ENCODE results near the gene LRRC32. TPM values are rescaled to one million over a fixed set of nuclear protein-coding genes. Genes with fewer than 3 reads are reported as not detected.

Gene LRRC32, protein sequence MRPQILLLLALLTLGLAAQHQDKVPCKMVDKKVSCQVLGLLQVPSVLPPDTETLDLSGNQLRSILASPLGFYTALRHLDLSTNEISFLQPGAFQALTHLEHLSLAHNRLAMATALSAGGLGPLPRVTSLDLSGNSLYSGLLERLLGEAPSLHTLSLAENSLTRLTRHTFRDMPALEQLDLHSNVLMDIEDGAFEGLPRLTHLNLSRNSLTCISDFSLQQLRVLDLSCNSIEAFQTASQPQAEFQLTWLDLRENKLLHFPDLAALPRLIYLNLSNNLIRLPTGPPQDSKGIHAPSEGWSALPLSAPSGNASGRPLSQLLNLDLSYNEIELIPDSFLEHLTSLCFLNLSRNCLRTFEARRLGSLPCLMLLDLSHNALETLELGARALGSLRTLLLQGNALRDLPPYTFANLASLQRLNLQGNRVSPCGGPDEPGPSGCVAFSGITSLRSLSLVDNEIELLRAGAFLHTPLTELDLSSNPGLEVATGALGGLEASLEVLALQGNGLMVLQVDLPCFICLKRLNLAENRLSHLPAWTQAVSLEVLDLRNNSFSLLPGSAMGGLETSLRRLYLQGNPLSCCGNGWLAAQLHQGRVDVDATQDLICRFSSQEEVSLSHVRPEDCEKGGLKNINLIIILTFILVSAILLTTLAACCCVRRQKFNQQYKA
- total RNA-seq (2014; rRNA removed; shearing (Covaris generic)) (0.42 and 0.89 TPM in 2 replicates), polyA plus RNA-seq (2016; fragmentation: Nextera tagmentation; extraction: Ambion mirVana) (0.52 and 0.58 TPM in 2 replicates)
- long read RNA-seq: 0 reads

DNA sequence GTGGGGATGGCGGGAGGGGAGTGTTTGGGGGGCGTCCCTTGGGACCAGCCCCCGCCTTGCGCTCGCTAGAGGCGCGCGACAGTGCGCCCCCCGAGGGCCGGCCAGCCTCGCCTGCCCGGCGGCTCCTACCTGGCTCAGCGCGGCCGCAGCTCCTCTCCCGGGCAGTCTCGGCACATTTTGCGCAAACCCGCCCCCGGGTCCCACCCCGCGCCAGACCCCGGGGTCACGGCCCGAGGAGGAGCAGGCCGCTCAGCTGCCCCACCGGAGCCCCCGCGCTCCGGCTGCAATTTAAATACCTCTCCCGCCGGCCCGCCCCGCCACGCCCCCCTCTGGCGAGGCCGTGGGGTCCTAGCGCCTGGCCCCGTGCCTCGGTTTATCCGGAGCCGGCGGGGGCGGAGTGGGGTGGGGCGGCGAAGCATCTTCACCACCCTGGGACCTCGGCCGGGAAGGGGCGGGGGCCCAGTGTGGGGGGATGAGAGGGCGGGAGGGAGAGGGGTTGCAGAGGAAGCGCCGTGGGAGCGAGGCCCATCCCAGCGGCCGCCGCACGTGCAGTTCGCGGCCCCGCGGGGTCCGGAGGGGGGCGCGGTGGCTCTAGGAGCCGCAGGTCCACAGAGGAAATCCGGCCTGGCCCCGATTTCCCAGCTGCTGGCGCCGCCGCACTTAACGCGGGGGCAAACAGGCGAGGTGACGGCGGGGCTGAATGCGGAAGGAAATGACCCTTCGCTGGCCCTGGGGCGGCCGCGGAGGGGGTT is at the start of gene LRRC32:
Gene LRRC32, minus strand, starts transcription at position 263 of the 752 bp plus-strand sequence. CDS start 4,793 bp downstream, outside the sequence.
- peak; percentile 62 for DNase-seq (ENCODE audit: low spot score)
- Histone ChIP-seq H3K36me3 (ENCODE audit: insufficient read depth) (no peaks in the 10 kb centered on the region), H3K4me1 (ENCODE audit: insufficient read depth) (no peaks in the 10 kb centered on the region; the same call in 1 of the 2 replicates), H3F3A (replicated peaks; ENCODE audit: low read depth) (0 out of 2 replicates have a peak, but pooled peaks cover 3% of the 10 kb centered on the region), H3K4me2 (peak within 1 kb of the TSS; percentile 92), H2AFZ (peak within 1 kb of the TSS; percentile 97), H3K9me2 (ENCODE audit: insufficient read depth) (no peaks in the 10 kb centered on the region), H4K20me1 (replicated peaks; ENCODE audit: insufficient read depth) (no peaks in the 10 kb centered on the region; the same call in 1 of the 2 replicates), H3K79me2 (replicated peaks; ENCODE audit: insufficient read depth) (no peaks in the 10 kb centered on the region), H3K27ac (ENCODE audit: low read depth) (no peak within 1 kb of the TSS), H3K27me3 (ENCODE audit: insufficient read depth) (peaks cover 21% of the 10 kb centered on the region), H3K4me3 (peak within 1 kb of the TSS; percentile 62)
- peaks cover 21% of the 10 kb centered on the region for H3K27me3 Mint-ChIP-seq (ENCODE audit: insufficient read depth, low read depth, poor library complexity)
- H3K4me1 Mint-ChIP-seq: peaks cover 26% of the 10 kb centered on the region
- TF ChIP-seq ZNF114 (CRISPR knock-in tag; IDR thresholded peaks at IDR 0.05): 0 out of 2 replicates have a peak, but pooled peaks have one; percentile 48
- TF ChIP-seq EZH2 (IDR thresholded peaks at IDR 0.05; ENCODE audit: low read depth, unreplicated experiment): no peak
- TF ChIP-seq NANOG (IDR thresholded peaks at IDR 0.05; ENCODE audit: borderline replicate concordance): no peak
- no peaks in the 10 kb centered on the region for H3K9me3 Mint-ChIP-seq
- peak within 1 kb of the TSS; percentile 72 for H3K4me3 Mint-ChIP-seq
- H3K36me3 Mint-ChIP-seq (ENCODE audit: low read depth): no peaks in the 10 kb centered on the region
- peak; percentile 58 for ATAC-seq
- no peak within 1 kb of the TSS for H3K27ac Mint-ChIP-seq

DNA sequence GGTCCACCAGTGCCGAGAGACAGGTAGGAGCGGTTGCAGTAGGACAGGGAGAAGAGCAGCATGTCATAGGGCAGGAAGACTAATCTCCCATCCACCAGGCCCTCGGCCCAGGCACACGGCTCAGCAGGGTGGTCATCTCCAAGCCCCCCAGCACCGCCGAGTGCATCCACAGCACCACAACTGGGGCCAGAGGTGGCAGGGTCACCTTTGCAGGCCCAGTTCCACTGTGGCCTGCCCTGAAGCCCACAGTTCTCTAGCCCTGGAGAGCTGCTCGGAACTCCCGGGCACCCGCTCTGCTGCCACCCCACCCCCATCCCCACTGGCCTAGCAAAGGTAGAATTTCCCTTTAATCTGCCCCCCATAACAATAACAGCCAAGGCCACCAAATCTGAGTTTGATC is 49.1 kb upstream of the LRRC32 start:
- ATAC-seq: no peak
- Mint-ChIP-seq H3K4me3 (no peak overlapping the region), H3K36me3 (ENCODE audit: low read depth) (no peaks in the 10 kb centered on the region), H3K4me1 (peaks cover 7% of the 10 kb centered on the region), H3K27ac (no peak overlapping the region), H3K9me3 (no peaks in the 10 kb centered on the region), H3K27me3 (ENCODE audit: insufficient read depth, low read depth, poor library complexity) (peaks cover 2% of the 10 kb centered on the region)
- H3K27me3 ChIP-seq (ENCODE audit: insufficient read depth): no peaks in the 10 kb centered on the region
- no peaks in the 10 kb centered on the region for H4K20me1 ChIP-seq (replicated peaks; ENCODE audit: insufficient read depth)
- no peaks in the 10 kb centered on the region for H3K9me2 ChIP-seq (ENCODE audit: insufficient read depth)
- H3K4me3 ChIP-seq: no peak overlapping the region
- H3K27ac ChIP-seq (ENCODE audit: low read depth): no peak overlapping the region
- no peak overlapping the region for H3K4me2 ChIP-seq
- no peaks in the 10 kb centered on the region for H3K79me2 ChIP-seq (replicated peaks; ENCODE audit: insufficient read depth)
- H3K4me1 ChIP-seq (ENCODE audit: insufficient read depth): no peaks in the 10 kb centered on the region; the same call in 1 of the 2 replicates
- no peaks in the 10 kb centered on the region for H3K36me3 ChIP-seq (ENCODE audit: insufficient read depth)
- no peak overlapping the region for H2AFZ ChIP-seq
- no peak for DNase-seq (ENCODE audit: low spot score)
- no peak for TF ChIP-seq ZNF331 (CRISPR knock-in tag; IDR thresholded peaks at IDR 0.05; ENCODE audit: low read depth)
- H3F3A ChIP-seq (replicated peaks; ENCODE audit: low read depth): no peaks in the 10 kb centered on the region

DNA sequence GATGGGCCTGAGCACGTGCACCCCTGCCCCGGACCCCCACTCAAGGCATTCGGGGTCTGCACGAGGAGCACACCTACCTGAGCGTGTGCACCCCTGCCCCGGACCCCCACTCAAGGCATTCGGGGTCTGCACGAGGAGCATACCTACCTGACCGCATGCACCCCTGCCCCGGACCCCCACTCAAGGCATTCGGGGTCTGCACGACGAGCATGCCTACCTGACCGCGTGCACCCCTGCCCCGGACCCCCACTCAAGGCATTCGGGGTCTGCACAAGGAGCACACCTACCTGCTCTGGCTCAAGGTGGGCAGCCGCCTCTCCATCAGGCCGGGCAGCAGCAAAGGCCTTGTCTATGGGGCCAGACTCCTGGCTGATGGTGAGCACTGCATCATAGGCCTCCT is 48.7 kb upstream of the LRRC32 start:
- H3K4me3 Mint-ChIP-seq: no peak overlapping the region
- H3K9me2 ChIP-seq (ENCODE audit: insufficient read depth): no peaks in the 10 kb centered on the region
- H3K4me1 ChIP-seq (ENCODE audit: insufficient read depth): no peaks in the 10 kb centered on the region; the same call in 1 of the 2 replicates
- no peaks in the 10 kb centered on the region for H3K27me3 ChIP-seq (ENCODE audit: insufficient read depth)
- ATAC-seq (no peak), DNase-seq (ENCODE audit: low spot score) (no peak)
- no peak overlapping the region for H3K27ac Mint-ChIP-seq
- H3K4me1 Mint-ChIP-seq: peaks cover 7% of the 10 kb centered on the region
- no peaks in the 10 kb centered on the region for H3K36me3 ChIP-seq (ENCODE audit: insufficient read depth)
- no peak for TF ChIP-seq NANOG (IDR thresholded peaks at IDR 0.05; ENCODE audit: borderline replicate concordance)
- TF ChIP-seq POLR2AphosphoS5 (IDR thresholded peaks at IDR 0.05; ENCODE audit: low read depth): no peak
- TF ChIP-seq EZH2 (IDR thresholded peaks at IDR 0.05; ENCODE audit: low read depth, unreplicated experiment): no peak
- no peak for TF ChIP-seq JUNB (IDR thresholded peaks at IDR 0.05; ENCODE audit: unreplicated experiment)
- H3K27me3 Mint-ChIP-seq (ENCODE audit: insufficient read depth, low read depth, poor library complexity): peaks cover 3% of the 10 kb centered on the region
- no peaks in the 10 kb centered on the region for H3K9me3 Mint-ChIP-seq
- no peak overlapping the region for H3K4me3 ChIP-seq
- no peaks in the 10 kb centered on the region for H3F3A ChIP-seq (replicated peaks; ENCODE audit: low read depth)
- H3K79me2 ChIP-seq (replicated peaks; ENCODE audit: insufficient read depth): no peaks in the 10 kb centered on the region
- H3K36me3 Mint-ChIP-seq (ENCODE audit: low read depth): no peaks in the 10 kb centered on the region
- H2AFZ ChIP-seq: no peak overlapping the region
- no peak overlapping the region for H3K27ac ChIP-seq (ENCODE audit: low read depth)
- H3K4me2 ChIP-seq: no peak overlapping the region
- no peaks in the 10 kb centered on the region for H4K20me1 ChIP-seq (replicated peaks; ENCODE audit: insufficient read depth)
